ENCODE measurements around the gene MACROD2. TPM values are rescaled to one million over a fixed set of nuclear protein-coding genes. Genes with fewer than 3 reads are reported as not detected.
"Not testable (repeated sequence)": the region's sequence is repeated elsewhere in the genome, so short reads cannot be mapped to it uniquely, and the experiment has no call there.

Gene MACROD2
- total RNA-seq, 2 donors from 2014 or later = not detected

DNA sequence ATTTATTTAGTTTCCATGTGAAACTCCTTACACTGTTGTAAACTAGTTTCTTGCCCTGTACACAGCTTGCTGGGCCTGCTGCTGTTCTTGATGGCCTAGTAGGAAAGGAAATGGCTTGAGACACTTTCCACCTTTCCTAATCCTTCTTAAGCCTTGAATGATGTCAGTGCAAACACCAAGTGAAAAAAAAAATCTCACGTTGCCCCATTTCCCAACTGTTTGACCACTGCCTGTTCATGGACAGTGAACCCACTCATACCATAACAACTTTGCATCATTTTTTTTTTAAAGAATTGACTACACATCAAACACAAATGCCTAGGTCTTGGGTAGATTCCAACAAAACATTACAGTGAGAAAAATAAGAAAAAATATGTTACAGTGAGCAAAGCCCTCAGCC is 995.7 kb downstream of the MACROD2 start:
- Mint-ChIP-seq H3K27me3 (no peaks in the 10 kb centered on the region), H3K36me3 (ENCODE audit: low read depth) (no peaks in the 10 kb centered on the region), H3K4me1 (no peaks in the 10 kb centered on the region), H3K27ac (no peak overlapping the region), H3K9me3 (peaks cover 10% of the 10 kb centered on the region), H3K4me3 (no peak overlapping the region)
- no peak for ATAC-seq (replicated peaks)

DNA sequence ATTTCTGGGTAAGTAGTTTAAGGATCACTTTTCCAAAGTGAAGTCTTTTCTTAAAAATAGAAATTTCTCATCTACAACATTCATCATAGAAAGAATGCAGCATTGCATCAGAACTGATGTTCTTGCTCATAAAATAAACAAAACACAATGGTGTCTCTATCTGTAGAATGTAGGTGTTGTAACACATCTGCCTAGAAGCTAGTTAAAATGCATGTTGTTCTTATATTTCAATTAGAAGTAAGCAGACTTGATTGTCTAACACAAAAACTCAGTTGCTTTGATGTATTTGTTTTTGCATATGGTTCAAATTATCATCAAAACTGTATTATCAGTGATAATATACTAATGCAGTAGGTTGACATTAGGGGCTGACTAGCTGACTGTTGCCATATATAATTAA is 996.8 kb downstream of the MACROD2 start:
- no peaks in the 10 kb centered on the region for H3K36me3 Mint-ChIP-seq (ENCODE audit: low read depth)
- ATAC-seq (replicated peaks) = no peak
- no peaks in the 10 kb centered on the region for H3K27me3 Mint-ChIP-seq
- H3K9me3 Mint-ChIP-seq = peaks cover 10% of the 10 kb centered on the region
- H3K27ac Mint-ChIP-seq = no peak overlapping the region
- no peaks in the 10 kb centered on the region for H3K4me1 Mint-ChIP-seq
- no peak overlapping the region for H3K4me3 Mint-ChIP-seq

DNA sequence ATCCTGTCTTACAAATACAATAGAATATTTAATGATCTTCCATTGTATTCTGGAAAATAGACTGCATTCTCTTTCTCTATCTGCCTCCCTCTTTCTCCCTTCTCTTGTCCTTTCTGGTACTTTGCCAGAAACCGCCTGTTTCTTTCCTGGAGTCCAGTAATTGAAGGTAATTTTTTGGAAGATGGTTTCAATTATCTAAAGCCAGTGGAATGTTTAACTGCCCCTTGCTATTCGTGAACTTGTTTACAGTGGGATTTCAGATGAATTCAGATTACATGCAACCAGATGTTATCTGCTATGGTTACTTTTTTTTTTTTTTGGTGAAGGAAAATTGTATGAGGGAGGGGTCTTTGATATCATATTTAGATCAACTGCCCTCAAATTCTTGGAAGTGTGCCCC is 997.6 kb downstream of the MACROD2 start:
- Mint-ChIP-seq H3K27me3 (no peaks in the 10 kb centered on the region), H3K4me1 (no peaks in the 10 kb centered on the region), H3K9me3 (peaks cover 14% of the 10 kb centered on the region), H3K27ac (no peak overlapping the region), H3K4me3 (no peak overlapping the region), H3K36me3 (ENCODE audit: low read depth) (no peaks in the 10 kb centered on the region)
- ATAC-seq (replicated peaks) = no peak

DNA sequence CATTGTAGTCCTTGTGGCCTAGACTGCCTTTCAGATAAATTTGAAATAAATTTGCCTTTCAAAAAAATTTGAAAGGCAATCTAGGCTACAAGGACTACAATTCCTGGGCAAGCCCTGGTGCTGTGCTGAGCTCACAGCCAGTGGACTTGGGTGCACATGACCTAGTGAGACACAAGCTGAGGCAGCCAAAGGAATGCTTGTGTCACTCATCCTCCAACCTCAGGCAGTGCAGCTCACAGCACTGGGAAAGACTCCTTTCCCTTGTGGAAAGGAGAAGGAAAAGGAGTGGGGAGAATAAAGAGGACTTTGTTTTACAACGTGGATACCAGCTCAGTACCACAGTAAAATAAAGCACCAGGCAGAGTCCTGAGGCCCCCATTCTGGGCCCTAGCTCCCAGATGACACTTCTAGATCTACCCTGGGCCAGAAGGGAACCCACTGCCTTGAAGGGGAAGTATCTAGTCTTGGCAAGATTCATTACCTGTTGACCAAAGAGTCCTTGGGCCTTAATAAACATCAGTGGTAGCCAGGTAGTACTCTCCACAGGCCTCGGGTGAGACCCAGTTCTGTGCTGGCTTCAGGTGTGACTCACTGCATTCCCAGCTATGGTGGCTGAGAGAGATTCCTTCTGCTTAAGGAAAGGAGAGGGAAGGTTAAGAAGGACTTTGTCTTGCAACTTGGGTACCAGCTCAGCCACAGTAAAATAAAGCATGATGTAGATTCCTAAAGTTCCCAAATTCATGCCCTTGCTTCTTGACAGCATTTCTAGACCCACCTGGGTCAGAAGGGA is 1001.8 kb downstream of the MACROD2 start:
- H3K27me3 Mint-ChIP-seq = no peaks in the 10 kb centered on the region
- H3K36me3 Mint-ChIP-seq (ENCODE audit: low read depth) = no peaks in the 10 kb centered on the region
- no peak overlapping the region for H3K27ac Mint-ChIP-seq
- ATAC-seq (replicated peaks) = no peak
- H3K4me1 Mint-ChIP-seq = no peaks in the 10 kb centered on the region
- H3K4me3 Mint-ChIP-seq = no peak overlapping the region
- H3K9me3 Mint-ChIP-seq = peaks cover 13% of the 10 kb centered on the region

DNA sequence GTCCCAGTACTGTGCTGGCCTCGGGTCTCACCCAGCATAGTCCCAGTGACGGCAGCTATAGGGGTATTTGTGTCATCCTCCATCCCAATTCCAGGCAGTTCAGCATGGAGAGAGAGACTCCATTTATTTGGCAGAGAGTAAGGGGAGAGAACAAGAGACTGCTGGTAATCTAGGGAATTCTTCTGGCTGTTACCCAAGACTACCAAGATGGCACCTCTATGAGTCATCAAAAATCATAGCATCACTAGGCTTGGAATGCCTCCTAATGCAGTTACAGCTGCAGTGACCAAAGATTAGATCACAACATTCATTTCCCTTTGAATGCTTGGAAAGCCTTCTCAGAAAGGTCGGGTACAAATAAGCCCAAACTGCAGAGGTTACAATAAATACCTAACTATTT is 1002.5 kb downstream of the MACROD2 start:
- Mint-ChIP-seq H3K4me1 (no peaks in the 10 kb centered on the region), H3K27me3 (no peaks in the 10 kb centered on the region), H3K9me3 (peaks cover 13% of the 10 kb centered on the region), H3K4me3 (no peak overlapping the region), H3K36me3 (ENCODE audit: low read depth) (no peaks in the 10 kb centered on the region), H3K27ac (no peak overlapping the region)
- no peak for ATAC-seq (replicated peaks)

DNA sequence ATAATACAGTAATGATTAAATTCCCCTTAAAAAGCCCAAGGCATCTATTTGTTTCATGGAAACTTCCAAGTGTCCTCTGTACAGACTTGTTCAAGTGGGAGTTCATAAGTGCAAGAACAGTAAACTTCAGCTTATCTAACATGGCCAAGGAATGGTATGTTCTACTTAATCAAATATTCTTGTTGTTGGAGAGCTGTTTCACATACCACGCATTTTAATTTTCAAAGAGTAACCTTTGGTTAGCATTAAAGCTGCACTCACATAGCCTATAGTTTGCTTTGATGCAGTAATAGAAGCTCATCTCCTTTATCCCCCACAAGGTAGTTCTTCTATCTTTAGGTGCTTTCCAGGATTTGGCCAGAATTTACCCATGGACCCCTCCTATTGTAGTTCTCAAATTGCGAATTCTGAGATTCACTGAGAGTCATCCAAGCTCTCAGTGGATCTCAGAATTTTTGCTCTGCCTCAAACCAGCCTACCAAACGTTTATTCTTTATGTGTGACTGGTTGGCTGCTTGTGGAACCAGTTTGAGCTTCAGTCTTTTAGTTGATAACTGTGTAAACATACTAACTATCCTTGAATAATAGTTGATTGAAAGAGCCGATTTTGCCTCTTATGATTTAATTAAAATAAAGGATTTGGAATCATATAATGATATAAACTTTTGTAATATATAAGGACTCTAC is 1010.1 kb downstream of the MACROD2 start:
- Mint-ChIP-seq H3K27me3 (no peaks in the 10 kb centered on the region), H3K4me1 (no peaks in the 10 kb centered on the region), H3K36me3 (ENCODE audit: low read depth) (no peaks in the 10 kb centered on the region), H3K9me3 (peaks cover 4% of the 10 kb centered on the region), H3K4me3 (no peak overlapping the region), H3K27ac (no peak overlapping the region)
- ATAC-seq (replicated peaks) = no peak

DNA sequence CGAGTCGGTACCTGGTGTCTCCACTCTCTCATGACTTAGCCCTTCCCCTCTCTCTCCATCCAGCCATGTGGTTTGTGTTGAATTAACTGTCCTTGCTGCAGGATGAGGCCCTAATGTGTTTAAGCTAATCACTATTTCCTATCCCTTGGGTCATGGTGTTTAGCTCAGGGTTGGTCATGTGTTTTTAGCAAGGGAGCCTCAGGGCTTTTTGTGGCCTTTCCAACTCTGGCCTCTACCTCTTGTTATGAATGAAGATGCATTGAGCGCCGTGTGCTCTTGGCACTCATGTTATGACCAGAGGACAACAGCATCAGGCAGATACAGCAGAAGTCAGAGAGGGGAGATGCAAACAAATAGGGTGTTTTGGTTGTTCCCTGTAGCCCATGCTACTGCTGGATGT is 1016.3 kb downstream of the MACROD2 start:
- no peaks in the 10 kb centered on the region for H3K9me3 Mint-ChIP-seq
- no peak overlapping the region for H3K27ac Mint-ChIP-seq
- no peaks in the 10 kb centered on the region for H3K36me3 Mint-ChIP-seq (ENCODE audit: low read depth)
- no peak overlapping the region for H3K4me3 Mint-ChIP-seq
- ATAC-seq (replicated peaks) = no peak
- H3K4me1 Mint-ChIP-seq = no peaks in the 10 kb centered on the region
- H3K27me3 Mint-ChIP-seq = no peaks in the 10 kb centered on the region

DNA sequence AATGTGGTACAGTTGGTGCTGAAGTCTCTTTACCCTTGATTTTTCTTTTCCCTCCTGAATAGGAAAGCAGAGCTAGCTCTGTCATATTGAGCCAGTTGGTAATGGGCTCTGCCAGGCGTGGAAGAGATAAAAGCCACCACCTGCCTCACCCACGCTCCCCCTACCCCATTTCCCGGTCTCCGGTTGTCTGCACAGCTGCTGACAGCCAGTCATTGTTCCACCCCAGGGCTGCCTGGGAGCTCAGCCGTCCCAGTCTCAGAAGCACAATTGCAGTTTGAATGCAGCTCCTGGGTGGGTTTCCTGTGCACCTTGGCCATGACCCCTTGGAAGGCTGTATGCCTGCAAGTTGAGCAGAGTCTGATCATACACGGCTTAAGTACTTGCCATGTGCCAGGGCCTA is 1017.2 kb downstream of the MACROD2 start:
- Mint-ChIP-seq H3K27ac (no peak overlapping the region), H3K4me1 (no peaks in the 10 kb centered on the region), H3K9me3 (no peaks in the 10 kb centered on the region), H3K27me3 (no peaks in the 10 kb centered on the region), H3K4me3 (no peak overlapping the region), H3K36me3 (ENCODE audit: low read depth) (no peaks in the 10 kb centered on the region)
- ATAC-seq (replicated peaks) = no peak

DNA sequence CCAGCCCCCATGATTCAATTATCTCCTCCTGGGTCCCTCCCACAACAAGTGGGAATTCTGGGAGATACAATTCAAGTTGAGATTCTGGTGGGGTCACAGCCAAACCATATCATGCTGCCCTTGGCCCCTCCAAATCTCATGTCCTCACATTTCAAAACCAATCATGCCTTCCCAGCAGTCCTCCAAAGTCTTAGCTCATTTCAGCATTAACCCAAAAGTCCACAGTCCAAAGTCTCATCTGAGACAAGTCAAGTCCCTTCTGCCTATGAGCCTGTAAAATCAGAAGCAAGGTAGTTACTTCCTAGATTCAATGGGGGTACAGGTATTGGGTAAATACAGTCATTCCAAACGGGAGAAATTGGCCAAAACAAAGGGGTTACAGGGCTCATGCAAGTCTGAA is 1021.6 kb downstream of the MACROD2 start:
- H3K27me3 Mint-ChIP-seq; ATAC-seq (replicated peaks); H3K9me3 Mint-ChIP-seq; H3K4me3 Mint-ChIP-seq; H3K4me1 Mint-ChIP-seq; H3K27ac Mint-ChIP-seq; H3K36me3 Mint-ChIP-seq (ENCODE audit: low read depth): not testable (repeated sequence)

DNA sequence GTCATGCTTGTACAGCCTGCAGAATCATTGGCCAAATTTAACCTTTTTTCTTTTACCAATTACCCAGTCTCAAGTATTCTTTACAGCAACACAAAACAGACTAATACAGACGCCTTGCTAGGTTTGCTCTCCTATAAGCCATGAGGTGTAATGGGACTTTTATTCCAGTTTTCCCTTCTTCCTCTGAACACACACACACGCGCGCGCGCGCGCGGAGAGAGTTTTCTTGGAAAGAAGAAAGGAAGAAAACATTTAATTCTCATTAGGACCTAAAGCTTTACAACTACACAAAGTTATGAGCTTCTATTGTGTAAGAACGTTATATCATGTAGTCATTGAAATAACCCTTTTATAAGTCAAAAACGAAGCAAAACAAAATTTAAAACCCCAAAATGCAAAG is 1023.6 kb downstream of the MACROD2 start:
- H3K27ac Mint-ChIP-seq = no peak overlapping the region
- H3K9me3 Mint-ChIP-seq = peaks cover 9% of the 10 kb centered on the region
- H3K4me1 Mint-ChIP-seq = no peaks in the 10 kb centered on the region
- no peaks in the 10 kb centered on the region for H3K36me3 Mint-ChIP-seq (ENCODE audit: low read depth)
- no peaks in the 10 kb centered on the region for H3K27me3 Mint-ChIP-seq
- ATAC-seq (replicated peaks) = no peak
- H3K4me3 Mint-ChIP-seq = no peak overlapping the region

DNA sequence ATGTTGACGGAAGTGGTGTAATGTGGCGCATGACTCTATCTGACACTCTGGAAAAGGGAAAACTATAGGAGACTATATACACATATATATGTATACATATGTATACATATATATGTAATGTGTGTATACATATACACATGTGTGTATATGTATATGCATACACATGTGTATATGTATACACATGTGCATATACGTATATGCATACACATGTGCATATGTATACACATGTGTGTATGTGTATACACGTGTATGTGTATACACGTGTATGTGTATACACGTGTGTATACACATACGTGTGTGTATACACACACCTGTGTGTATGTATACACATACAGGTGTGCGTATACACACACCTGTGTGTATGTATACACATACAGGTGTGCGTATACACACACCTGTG is 1025.5 kb downstream of the MACROD2 start:
- peaks cover 9% of the 10 kb centered on the region for H3K9me3 Mint-ChIP-seq
- H3K27me3 Mint-ChIP-seq = no peaks in the 10 kb centered on the region
- H3K36me3 Mint-ChIP-seq (ENCODE audit: low read depth) = no peaks in the 10 kb centered on the region
- no peak for ATAC-seq (replicated peaks)
- H3K4me3 Mint-ChIP-seq = no peak overlapping the region
- no peak overlapping the region for H3K27ac Mint-ChIP-seq
- H3K4me1 Mint-ChIP-seq = no peaks in the 10 kb centered on the region

DNA sequence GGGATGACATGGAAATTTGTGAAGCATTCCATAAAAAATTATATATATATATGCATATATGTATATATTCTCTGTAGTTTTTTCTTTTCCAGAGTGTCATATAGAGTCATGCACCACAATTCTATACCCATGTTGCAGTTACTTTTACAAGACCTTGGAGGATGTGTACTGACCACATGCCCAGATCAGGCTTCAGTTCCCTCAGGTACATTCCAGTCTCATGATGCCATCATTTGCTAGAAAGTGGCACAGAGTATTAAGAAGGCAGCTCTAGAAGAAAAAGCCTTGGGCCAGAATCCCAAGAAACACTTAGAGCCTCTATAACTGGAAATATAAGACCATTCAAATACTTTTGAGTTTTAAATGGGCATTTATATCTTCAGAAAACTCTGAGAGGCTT is 1027.6 kb downstream of the MACROD2 start:
- Mint-ChIP-seq H3K4me3 (no peak overlapping the region), H3K9me3 (peaks cover 11% of the 10 kb centered on the region), H3K27ac (no peak overlapping the region), H3K27me3 (no peaks in the 10 kb centered on the region), H3K36me3 (ENCODE audit: low read depth) (no peaks in the 10 kb centered on the region), H3K4me1 (no peaks in the 10 kb centered on the region)
- ATAC-seq (replicated peaks) = no peak

DNA sequence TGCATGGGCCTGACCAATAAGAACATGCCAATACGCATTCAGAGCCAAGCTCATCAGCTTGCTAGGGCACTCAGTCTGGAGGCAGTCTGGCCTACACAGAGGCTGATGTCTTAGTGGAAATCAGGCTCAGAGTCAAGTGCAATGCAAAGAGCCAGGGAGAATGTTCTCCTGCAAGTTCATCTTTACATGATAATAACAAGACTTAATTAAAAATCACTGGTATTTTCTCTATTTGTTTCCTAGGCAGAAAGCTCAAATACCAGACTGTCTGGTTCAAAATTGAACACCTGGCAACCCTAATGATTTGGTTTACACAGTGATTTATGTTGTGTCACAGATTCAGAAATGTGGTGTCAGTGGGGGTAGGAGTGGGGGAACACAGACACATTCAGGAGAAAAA is 1031.4 kb downstream of the MACROD2 start:
- Mint-ChIP-seq H3K9me3 (peaks cover 17% of the 10 kb centered on the region), H3K27me3 (no peaks in the 10 kb centered on the region), H3K27ac (no peak overlapping the region), H3K36me3 (ENCODE audit: low read depth) (no peaks in the 10 kb centered on the region), H3K4me3 (no peak overlapping the region), H3K4me1 (no peaks in the 10 kb centered on the region)
- ATAC-seq (replicated peaks) = no peak

DNA sequence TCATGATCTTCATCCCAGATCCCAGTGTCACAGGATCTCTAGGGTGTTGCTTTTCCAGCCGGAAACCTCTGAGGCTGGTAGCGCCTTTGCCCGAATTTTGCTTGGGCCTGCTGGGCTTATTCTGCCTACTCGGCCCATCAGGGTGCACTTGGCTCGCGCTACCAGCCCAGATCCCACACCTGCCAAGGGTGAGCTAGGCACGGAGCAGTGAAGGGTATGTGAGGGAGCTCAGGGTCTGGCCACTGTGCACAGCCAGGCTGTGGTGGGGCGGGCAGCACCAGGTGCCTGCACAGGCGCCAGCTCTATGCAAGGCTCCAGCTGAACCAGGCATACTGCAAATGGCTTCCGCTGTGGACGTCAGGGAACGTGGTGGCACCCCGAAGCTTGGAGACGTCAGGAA is 1035.5 kb downstream of the MACROD2 start:
- peaks cover 17% of the 10 kb centered on the region for H3K9me3 Mint-ChIP-seq

DNA sequence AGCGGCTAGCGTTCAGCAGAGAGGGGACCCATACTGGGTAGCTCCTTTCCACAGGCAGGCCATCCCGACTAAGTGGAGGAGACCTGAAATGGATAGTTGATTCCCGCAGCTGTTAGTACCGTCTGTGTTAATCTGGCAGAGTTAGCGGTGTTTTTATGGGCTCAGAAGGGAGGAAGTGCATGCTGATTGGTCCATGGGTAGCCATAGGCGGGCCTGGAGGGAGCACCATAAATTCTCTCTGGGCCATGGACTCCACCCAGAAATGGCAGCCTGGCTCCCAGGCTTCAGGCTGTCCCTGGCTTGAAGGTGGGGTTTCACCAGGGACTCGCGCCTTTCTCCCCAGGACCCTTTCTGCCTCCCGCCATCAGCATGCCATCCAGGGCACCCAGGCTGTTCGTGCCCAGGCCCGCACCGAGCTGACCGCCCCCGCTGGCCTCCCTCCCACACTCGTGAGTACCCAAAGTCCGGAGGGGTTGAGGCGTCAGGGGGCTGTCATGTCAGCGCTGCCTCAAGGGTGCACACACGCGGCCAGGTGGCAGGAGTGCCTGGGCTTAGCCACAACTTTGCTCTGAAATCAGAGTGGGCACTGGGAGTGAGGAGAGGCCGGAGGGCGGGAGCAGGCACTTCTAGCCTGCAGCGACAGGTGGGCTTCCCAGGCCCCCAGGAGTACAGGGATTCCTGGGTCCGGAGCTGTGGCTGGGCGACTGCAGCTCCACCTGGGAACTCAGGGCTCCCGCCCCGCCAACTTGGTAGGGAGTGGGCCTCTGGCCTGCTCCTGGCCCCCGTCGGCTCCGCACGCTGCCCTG is 1036.4 kb downstream of the MACROD2 start:
- no peak overlapping the region for H3K27ac Mint-ChIP-seq

More for the DNA sequence above, 1035.5 kb downstream of the MACROD2 start:
- no peaks in the 10 kb centered on the region for H3K36me3 Mint-ChIP-seq (ENCODE audit: low read depth)
- no peak overlapping the region for H3K27ac Mint-ChIP-seq
- no peak overlapping the region for H3K4me3 Mint-ChIP-seq
- no peak for ATAC-seq (replicated peaks)
- no peaks in the 10 kb centered on the region for H3K4me1 Mint-ChIP-seq
- no peaks in the 10 kb centered on the region for H3K27me3 Mint-ChIP-seq

More for the DNA sequence above, 1036.4 kb downstream of the MACROD2 start:
- Mint-ChIP-seq H3K9me3 (peaks cover 17% of the 10 kb centered on the region), H3K36me3 (ENCODE audit: low read depth) (no peaks in the 10 kb centered on the region), H3K4me1 (no peaks in the 10 kb centered on the region), H3K4me3 (no peak overlapping the region), H3K27me3 (no peaks in the 10 kb centered on the region)
- ATAC-seq (replicated peaks) = no peak
